Left cardiac atrium (tissue), 4 donors: ENCODE results near the gene NOVA1. TPM values are rescaled to one million over a fixed set of nuclear protein-coding genes. Genes with fewer than 3 reads are reported as not detected.
A peak's percentile ranks its signal among the peaks of the same experiment; 100 is the strongest.
"Not testable (repeated sequence)": the region's sequence is repeated elsewhere in the genome, so short reads cannot be mapped to it uniquely, and the experiment has no call there.

Experiments used
- ATAC-seq, 2 donors: fragments of 200-7000 bp; cut with Tn5 transposase; one replicate each; pipeline ENCODE4 v1.9.1; 2020; ENCODE audit warnings: mild to moderate bottlenecking in 2 of 2, moderate library complexity in 2 of 2
- DNase-seq: peaks from one replicate; pipeline ENCODE4 v3.0.0-alpha.2; 2020
- intact Hi-C, 2 donors: fragments of 100-400 bp; cut with DNase I; formaldehyde crosslinking; loops; one replicate each; pipeline versions ENCODE4 v1.14.1 to v1.15.1; 2022 to 2023
- long read RNA-seq: library from polyadenylated mRNA; unstranded; transcript quantifications from one replicate; pipeline ENCODE4 v2.0.0, GENCODE V29; 2021
- total RNA-seq, 2 donors: library from RNA; stranded (reverse); fragmentation: NEBNext Ultra II Directional; extraction: Animal tissue kit (Norgen Biotek cat#: 25700); gene quantifications; one replicate each; pipeline ENCODE4 v1.2.1, GENCODE V29; 2021
- donor health status: DM: no; HTN: yes; CAD: no.
- donor health status: DM: no; HTN: yes; CAD: no; lungs with severe emphysema.
- donor health status: DM: yes; HTN: yes; CAD: no.
- donor health status: Dilated cardiomyopathy.

The NOVA1 gene, protein sequence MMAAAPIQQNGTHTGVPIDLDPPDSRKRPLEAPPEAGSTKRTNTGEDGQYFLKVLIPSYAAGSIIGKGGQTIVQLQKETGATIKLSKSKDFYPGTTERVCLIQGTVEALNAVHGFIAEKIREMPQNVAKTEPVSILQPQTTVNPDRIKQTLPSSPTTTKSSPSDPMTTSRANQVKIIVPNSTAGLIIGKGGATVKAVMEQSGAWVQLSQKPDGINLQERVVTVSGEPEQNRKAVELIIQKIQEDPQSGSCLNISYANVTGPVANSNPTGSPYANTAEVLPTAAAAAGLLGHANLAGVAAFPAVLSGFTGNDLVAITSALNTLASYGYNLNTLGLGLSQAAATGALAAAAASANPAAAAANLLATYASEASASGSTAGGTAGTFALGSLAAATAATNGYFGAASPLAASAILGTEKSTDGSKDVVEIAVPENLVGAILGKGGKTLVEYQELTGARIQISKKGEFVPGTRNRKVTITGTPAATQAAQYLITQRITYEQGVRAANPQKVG
- 1 to 10 TPM; 2.9 to 4.8 TPM for total RNA-seq
- long read RNA-seq = 0 reads

- intact Hi-C loops = no loop called here
- peak in 1 of 2 donors; percentile 79 for ATAC-seq
- no peak for DNase-seq
Observed at GRCh38 chr14:26597589-26598080, at the start of gene NOVA1. Gene NOVA1 (minus strand): TSS chr14:26598033. CDS start chr14:26597436, 597 bp downstream.

DNA sequence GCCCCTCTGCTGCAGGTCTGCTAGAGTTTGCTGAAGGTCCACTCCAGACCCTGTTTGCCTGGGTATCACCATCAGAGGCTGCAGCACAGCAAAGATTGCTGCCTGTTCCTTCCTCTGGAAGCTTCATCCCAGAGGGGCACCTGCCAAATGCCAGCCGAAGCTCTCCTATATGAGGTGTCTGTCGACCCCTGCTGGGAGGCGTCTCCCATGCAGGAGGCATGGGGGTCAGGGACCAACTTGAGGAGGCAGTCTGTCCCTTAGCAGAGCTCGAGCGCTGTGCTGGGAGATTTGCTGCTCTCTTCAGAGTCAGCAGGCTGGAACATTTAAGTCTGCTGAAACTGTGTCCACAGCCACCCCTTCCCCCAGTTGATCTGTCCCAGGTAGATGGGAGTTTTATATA is 47.2 kb upstream of the NOVA1 start:
- DNase-seq, intact Hi-C loops, ATAC-seq: not testable (repeated sequence)

- intact Hi-C loops = no loop called here
- no peak for DNase-seq
- ATAC-seq = no peak
Observed at GRCh38 chr14:26636561-26636960, 38.7 kb upstream of the NOVA1 start.

DNA sequence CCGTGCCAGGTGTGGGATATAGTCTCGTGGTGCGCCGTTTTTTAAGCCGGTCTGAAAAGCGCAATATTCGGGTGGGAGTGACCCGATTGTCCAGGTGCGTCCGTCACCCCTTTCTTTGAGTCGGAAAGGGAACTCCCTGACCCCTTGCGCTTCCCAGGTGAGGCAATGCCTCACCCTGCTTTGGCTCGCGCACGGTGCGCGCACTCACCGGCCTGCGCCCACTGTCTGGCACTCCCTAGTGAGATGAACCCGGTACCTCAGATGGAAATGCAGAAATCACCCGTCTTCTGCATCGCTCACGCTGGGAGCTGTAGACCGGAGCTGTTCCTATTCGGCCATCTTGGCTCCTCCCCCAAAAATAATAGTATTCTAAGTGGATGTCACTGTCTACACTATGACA is 37.1 kb upstream of the NOVA1 start:
- DNase-seq, intact Hi-C loops, ATAC-seq: not testable (repeated sequence)

DNA sequence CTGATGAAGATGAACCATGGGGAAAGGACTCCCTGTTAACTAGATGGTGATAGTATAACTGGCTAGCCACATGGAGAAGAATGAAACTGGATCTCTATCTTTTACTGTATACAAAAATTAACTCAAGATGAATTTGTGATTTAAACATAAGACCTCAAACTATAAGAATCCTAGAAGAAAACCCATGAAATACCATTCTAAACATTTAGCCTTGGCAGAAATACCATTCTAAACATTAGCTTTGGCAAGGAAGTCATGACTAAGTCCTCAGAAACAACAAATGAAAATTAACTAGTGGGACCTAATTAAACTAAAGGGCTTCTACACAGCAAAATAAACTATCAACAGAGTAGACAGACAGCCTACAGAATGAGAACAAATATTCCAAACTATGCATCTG is 28.4 kb upstream of the NOVA1 start:
- intact Hi-C loops = no loop called here
- no peak for ATAC-seq

GRCh38 chr14:26622611-26623010 is 24.8 kb upstream of the NOVA1 start:
- ATAC-seq = no peak
- no peak for DNase-seq
- intact Hi-C loops = no loop called here

More for the DNA sequence above, 28.4 kb upstream of the NOVA1 start:
- no peak for DNase-seq

DNA sequence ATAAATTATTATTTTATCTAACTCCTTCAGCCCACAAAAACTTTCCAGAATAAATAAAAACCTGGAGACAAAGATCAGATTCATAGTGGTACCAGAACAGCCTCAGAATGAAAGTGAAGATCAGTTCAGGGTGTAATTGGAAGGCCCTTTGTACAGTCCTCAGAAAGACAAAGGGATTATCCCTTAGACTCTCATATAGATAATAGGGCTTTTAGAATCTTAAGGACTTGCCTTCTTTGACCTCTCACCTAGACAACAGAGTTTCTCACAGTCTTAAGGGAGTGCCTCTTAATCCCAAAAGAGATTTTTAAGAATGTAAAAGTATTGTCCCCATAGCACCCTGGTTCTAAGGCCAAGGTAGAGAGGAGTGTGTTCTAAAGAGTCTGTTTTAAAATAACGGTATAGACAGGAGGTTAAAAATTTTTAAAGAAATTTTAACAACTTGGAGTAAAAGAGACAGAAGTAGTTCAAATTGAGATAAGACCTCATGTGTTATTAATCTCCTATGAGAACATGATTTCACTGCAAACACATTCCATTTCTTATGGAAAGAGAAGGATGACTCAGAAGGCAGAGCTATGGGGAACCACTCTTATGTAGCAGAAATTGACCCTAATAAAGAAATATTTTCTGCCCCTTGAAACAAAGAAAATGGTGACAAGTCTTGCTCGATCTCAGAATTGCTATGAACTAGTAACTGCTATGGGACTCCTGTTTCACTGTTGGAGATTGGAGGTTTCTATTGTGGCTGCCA is 24.2 kb upstream of the NOVA1 start:
- intact Hi-C loops = no loop called here
- DNase-seq (no peak), ATAC-seq (no peak)

GRCh38 chr14:26621364-26621763 is 23.5 kb upstream of the NOVA1 start:
- DNase-seq (no peak), ATAC-seq (no peak)
- intact Hi-C loops = no loop called here

DNA sequence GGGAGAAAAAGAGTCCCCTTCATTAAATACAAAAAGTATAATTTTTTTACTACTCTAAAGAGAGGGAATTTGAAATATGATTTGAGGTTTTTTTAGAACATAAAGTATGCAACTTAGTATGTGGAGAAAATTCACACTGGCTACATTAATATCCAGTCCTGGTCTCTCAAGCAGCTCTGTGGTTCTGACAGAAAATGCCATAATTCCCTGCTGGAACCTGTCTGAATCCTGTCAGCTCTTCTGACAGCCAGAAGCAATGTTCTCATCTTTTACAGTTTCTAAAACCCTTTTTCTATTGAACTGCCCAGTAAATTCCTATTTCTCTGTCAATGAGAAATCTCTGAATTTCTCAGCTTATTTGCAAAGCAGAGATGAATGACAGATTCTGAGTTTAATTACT is 13.4 kb upstream of the NOVA1 start:
- intact Hi-C loops = no loop called here
- ATAC-seq (no peak), DNase-seq (no peak)

DNA sequence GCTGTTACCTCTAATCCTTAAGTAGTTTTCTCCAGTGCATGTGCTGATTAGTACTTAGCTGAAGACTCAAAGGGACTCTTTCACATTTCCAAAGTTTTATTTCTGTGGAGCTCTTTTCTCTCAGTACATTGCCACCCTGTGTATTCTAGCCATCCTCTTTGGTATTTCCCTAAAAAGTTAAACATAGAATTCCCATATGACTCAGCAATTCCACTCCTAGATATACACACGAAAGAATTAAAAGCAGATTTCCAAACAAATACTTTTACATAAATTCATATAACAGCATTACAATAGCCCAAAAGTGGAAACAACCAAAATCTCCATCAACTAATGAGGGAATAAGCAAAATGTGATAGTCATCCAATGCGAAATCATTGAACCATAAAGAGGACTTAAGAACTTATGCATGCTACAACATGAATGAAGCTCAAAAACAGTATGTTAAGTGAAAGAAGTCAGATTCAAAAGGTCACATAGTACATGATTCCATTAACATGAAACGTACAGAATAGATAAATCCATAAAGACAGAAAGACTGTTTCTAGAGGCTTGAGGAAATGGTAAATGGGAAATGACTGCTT is 9.0 kb upstream of the NOVA1 start:
- no peak for ATAC-seq
- intact Hi-C loops = no loop called here
- DNase-seq = no peak

- no peak for ATAC-seq
- intact Hi-C loops = no loop called here
- DNase-seq = no peak
Observed at GRCh38 chr14:26605602-26606001, 7.8 kb upstream of the NOVA1 start.

DNA sequence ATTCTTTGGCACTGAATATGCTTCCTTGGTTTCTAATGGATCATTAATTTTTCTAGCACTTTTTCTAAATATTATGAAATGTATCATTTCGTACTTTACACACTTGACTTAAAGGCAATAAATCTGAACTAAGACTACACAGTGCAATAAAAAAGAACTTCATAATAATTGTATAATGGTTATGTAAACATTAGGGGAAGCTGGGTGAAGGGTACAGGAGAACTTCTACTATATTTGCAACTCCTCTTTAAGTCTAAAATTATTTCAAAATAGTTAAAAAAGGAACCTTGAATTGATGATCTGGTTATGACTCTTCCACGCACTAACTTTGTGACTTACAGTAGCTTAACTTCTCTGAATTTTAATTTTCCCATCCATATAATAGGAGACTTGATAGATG is 5.1 kb upstream of the NOVA1 start:
- intact Hi-C loops = no loop called here

GRCh38 chr14:26601856-26602255 is 4.0 kb upstream of the NOVA1 start:
- DNase-seq (no peak), ATAC-seq (no peak)
- intact Hi-C loops = no loop called here

More for the DNA sequence above, 5.1 kb upstream of the NOVA1 start:
- DNase-seq (no peak), ATAC-seq (no peak)

- no peak for DNase-seq
- intact Hi-C loops = no loop called here
Observed at GRCh38 chr14:26599291-26599690, 1.5 kb upstream of the NOVA1 start.

DNA sequence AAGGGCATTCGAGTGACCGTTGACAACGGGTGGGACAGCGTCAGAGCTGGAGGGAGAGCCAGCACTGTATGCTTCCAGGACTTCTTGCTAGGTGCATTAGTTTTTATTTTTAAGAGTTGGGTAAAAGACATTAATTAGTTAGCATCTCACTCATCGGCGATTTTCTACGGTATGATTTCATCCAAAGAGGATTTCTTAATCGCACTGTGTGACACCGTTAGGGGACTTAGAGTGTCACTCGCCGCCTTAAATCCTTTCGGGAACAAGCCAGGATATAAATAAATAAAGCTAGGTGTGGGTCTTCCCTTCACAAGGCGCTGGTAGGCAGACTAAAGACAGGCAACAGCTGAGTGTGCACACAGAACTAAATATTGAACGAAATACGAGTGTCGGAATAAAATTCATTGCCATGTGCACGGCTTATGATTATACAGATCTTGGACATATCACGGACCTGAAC is 869 bp upstream of the NOVA1 start:
- no peak for DNase-seq
- ATAC-seq = no peak
- intact Hi-C loops = no loop called here

More at GRCh38 chr14:26599291-26599690, 1.5 kb upstream of the NOVA1 start:
- no peak for ATAC-seq

GRCh38 chr14:26598081-26598671 is 343 bp upstream of the NOVA1 start:
- intact Hi-C loops = no loop called here
- peak; percentile 76 for DNase-seq
- ATAC-seq = peak; percentile 91 to 95

GRCh38 chr14:26597071-26597588 is 703 bp downstream of the NOVA1 start:
- ATAC-seq (peak in 1 of 2 donors; percentile 23), DNase-seq (peak; percentile 20)
- intact Hi-C loops = no loop called here

DNA sequence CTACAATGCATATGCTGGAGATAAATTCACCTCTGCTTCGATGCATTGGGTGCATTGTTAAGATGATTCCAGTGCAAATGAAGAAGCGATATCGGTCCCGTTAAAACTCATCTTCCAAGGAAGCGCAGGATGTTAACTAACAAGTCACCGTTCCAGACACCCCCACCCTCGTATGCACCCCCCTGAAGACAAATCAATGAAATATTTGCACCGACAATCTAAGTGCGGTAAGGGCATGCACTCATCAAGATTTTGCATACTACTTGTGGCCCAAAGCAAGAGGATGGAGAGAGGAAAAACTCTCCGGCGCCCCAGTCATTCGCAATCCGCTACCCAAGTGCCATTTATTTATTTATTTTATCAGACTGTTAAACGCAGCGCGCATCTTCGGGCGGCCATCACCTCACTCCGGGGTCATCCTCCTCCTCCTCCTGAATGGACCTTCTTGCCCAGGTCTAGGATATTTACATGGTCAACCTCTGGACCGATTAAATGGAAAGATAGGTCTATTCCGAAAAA is 1.2 kb downstream of the NOVA1 start:
- DNase-seq = peak; percentile 19
- intact Hi-C loops = no loop called here
- no peak for ATAC-seq
